Measurements from ENCODE around the gene HM13.

- TF ChIP-seq CTCF (IDR thresholded peaks at IDR 0.05) (no peak), POLR2A (IDR thresholded peaks at IDR 0.05) (no peak)
Observed at GRCh38 chr20:31472395-31473330, 41.6 kb upstream of the HM13 start.
